ENCODE data around the gene GATA6. TPM values are rescaled to one million over a fixed set of nuclear protein-coding genes. Genes with fewer than 3 reads are reported as not detected.

GATA6 gene
- total and polyA plus RNA-seq, 2 of the 13 experiments (the other 11 are each of a cell fraction or from before 2014, with no cell fraction given), result 0.84 to 3.2 TPM

GRCh38 chr18:22200611-22201225 lies 31.3 kb downstream of the GATA6 start:
- FAIRE-seq, result no peak
- no peak overlapping the region for H3K27ac ChIP-seq (ENCODE audit: extremely low read length, insufficient read depth, low read length)
- no peaks in the 10 kb centered on the region for H3K27me3 ChIP-seq (ENCODE audit: control insufficient read depth in 1 of 2, insufficient read depth in 2 of 2, low read length in 2 of 2)
- TF ChIP-seq AGO2 (optimal IDR thresholded peaks at IDR 0.05; ENCODE audit: low read depth, low read length) (peak; percentile 48), REPIN1 (CRISPR knock-in tag; IDR thresholded peaks at IDR 0.05; ENCODE audit: borderline replicate concordance, low read depth) (no peak), ZNF333 (CRISPR knock-in tag; IDR thresholded peaks at IDR 0.05; ENCODE audit: borderline replicate concordance) (no peak)
- WGBS (ENCODE audit: low lambda C conversion rate), result 94% methylated on average over 31 of the region's 32 CpGs
- BruUV-seq (replicated peaks), result no TSS peak
- H3K4me2 ChIP-seq (ENCODE audit: low read depth, low read length), result no peak overlapping the region
- no peak for ATAC-seq
- POLR2A ChIA-PET, result no interaction called here
- H3K9me3 ChIP-seq (ENCODE audit: low read length), result no peaks in the 10 kb centered on the region
- DNase-seq (ENCODE audit: low spot score), result no peak
- H3K4me3 ChIP-seq (replicated peaks in 1 of 3; ENCODE audit: insufficient read depth in 1 of 3, low read depth in 2 of 3, low read length in 3 of 3), result no peak overlapping the region
- intact Hi-C loops (cut with micrococcal nuclease; ENCODE audit: unreplicated experiment) (no loop called here), in situ Hi-C loops (cut with HindIII; ENCODE audit: extremely low pct_ligation_motif_present, low pct_unique_long_range_greater_than_20kb) (no loop called here)
- H3K79me2 ChIP-seq (ENCODE audit: insufficient read depth, low read length), result no peaks in the 10 kb centered on the region
- H2AFZ ChIP-seq (ENCODE audit: low read length), result no peak overlapping the region
- no peaks in the 10 kb centered on the region for H3K36me3 ChIP-seq (replicated peaks in 1 of 2; ENCODE audit: control insufficient read depth in 1 of 2, insufficient read depth in 2 of 2, low read length in 2 of 2)
- H3K4me1 ChIP-seq (ENCODE audit: insufficient read depth, low read length), result no peaks in the 10 kb centered on the region
- no peaks in the 10 kb centered on the region for H4K20me1 ChIP-seq (ENCODE audit: insufficient read depth, low read length)
- H3K9ac ChIP-seq (ENCODE audit: insufficient read depth, low read depth, low read length), result no peak overlapping the region
- CTCF ChIA-PET (ENCODE audit: low intra/inter-chr PET ratio, low total read pairs), result no interaction called here

GRCh38 chr18:22203035-22203434 lies 33.6 kb downstream of the GATA6 start:
- H3K36me3 ChIP-seq (replicated peaks in 1 of 2; ENCODE audit: control insufficient read depth in 1 of 2, insufficient read depth in 2 of 2, low read length in 2 of 2), result no peaks in the 10 kb centered on the region
- no peak overlapping the region for H3K4me3 ChIP-seq (replicated peaks in 1 of 3; ENCODE audit: insufficient read depth in 1 of 3, low read depth in 2 of 3, low read length in 3 of 3)
- no TSS peak for BruUV-seq (replicated peaks)
- intact Hi-C loops (cut with micrococcal nuclease; ENCODE audit: unreplicated experiment), result no loop called here
- H3K4me1 ChIP-seq (ENCODE audit: insufficient read depth, low read length), result no peaks in the 10 kb centered on the region
- TF ChIP-seq ZNF772 (CRISPR knock-in tag; IDR thresholded peaks at IDR 0.05), result no peak
- H2AFZ ChIP-seq (ENCODE audit: low read length), result no peak overlapping the region
- ChIA-PET POLR2A (no interaction called here), CTCF (ENCODE audit: low intra/inter-chr PET ratio, low total read pairs) (no interaction called here)
- H3K27me3 ChIP-seq (ENCODE audit: control insufficient read depth in 1 of 2, insufficient read depth in 2 of 2, low read length in 2 of 2), result no peaks in the 10 kb centered on the region
- no peaks in the 10 kb centered on the region for H3K79me2 ChIP-seq (ENCODE audit: insufficient read depth, low read length)
- FAIRE-seq (no peak), DNase-seq (ENCODE audit: low spot score) (no peak), ATAC-seq (no peak)
- in situ Hi-C loops (cut with HindIII; ENCODE audit: extremely low pct_ligation_motif_present, low pct_unique_long_range_greater_than_20kb), result no loop called here
- H3K27ac ChIP-seq (ENCODE audit: extremely low read length, insufficient read depth, low read length), result no peak overlapping the region
- no peaks in the 10 kb centered on the region for H4K20me1 ChIP-seq (ENCODE audit: insufficient read depth, low read length)
- no peaks in the 10 kb centered on the region for H3K9me3 ChIP-seq (ENCODE audit: low read length)
- H3K4me2 ChIP-seq (ENCODE audit: low read depth, low read length), result no peak overlapping the region
- WGBS (ENCODE audit: low lambda C conversion rate), result 55% methylated on average over 1 of the region's 1 CpG
- H3K9ac ChIP-seq (ENCODE audit: insufficient read depth, low read depth, low read length), result no peak overlapping the region
